ENCODE results near the gene CHRD.

CHRD gene

GRCh38 chr3:184423561-184423960, 43.7 kb downstream of the CHRD start:
- H3K27me3 ChIP-seq (ENCODE audit: control insufficient read depth in 1 of 2, insufficient read depth in 1 of 2, low read length in 2 of 2): peaks cover 19 to 26% of the 10 kb centered on the region in 2 experiments
- H3K18ac ChIP-seq (ENCODE audit: low read depth in 1 of 2, low read length in 2 of 2): no peak overlapping the region
- no peak overlapping the region for H4K91ac ChIP-seq (ENCODE audit: low read length)
- H3K4me2 ChIP-seq (ENCODE audit: low read length, poor library complexity, severe bottlenecking): no peak overlapping the region
- 94% methylated on average over 3 of the region's 3 CpGs for WGBS
- no peak overlapping the region for H2BK5ac ChIP-seq (ENCODE audit: low read depth, low read length, poor library complexity, severe bottlenecking)
- H2BK120ac ChIP-seq (ENCODE audit: low read depth, low read length): no peak overlapping the region
- H3K27ac ChIP-seq (ENCODE audit: low read length, poor library complexity, severe bottlenecking): no peak overlapping the region
- DNase-seq: no peak
- H4K8ac ChIP-seq (ENCODE audit: low read length): no peak overlapping the region
- H3K9me3 ChIP-seq (ENCODE audit: control insufficient read depth, low read length): peaks cover 5% of the 10 kb centered on the region
- no peaks in the 10 kb centered on the region for H3K79me1 ChIP-seq (replicated peaks; ENCODE audit: low read length, poor library complexity, severe bottlenecking)
- no peak overlapping the region for H2AK5ac ChIP-seq (ENCODE audit: low read length, severe bottlenecking)
- no peak overlapping the region for H2AFZ ChIP-seq (ENCODE audit: low read depth, low read length)
- H3K14ac ChIP-seq (ENCODE audit: low read length in 2 of 2): no peak overlapping the region
- H3K4me1 ChIP-seq (ENCODE audit: control insufficient read depth, insufficient read depth, low read depth, low read length): no peaks in the 10 kb centered on the region
- H3K4ac ChIP-seq (ENCODE audit: low read depth in 1 of 2, low read length in 2 of 2): no peak overlapping the region
- no peak overlapping the region for H2BK15ac ChIP-seq (ENCODE audit: low read depth, poor library complexity, severe bottlenecking)
- no peaks in the 10 kb centered on the region for H3K36me3 ChIP-seq (ENCODE audit: control insufficient read depth in 1 of 2, insufficient read depth in 2 of 2, low read depth in 1 of 2, low read length in 2 of 2)
- H2BK12ac ChIP-seq (ENCODE audit: low read length in 2 of 2): no peak overlapping the region
- no peak overlapping the region for H3K4me3 ChIP-seq (ENCODE audit: insufficient read depth in 1 of 2, low read depth in 1 of 2, low read length in 2 of 2)
- H3K23ac ChIP-seq (ENCODE audit: low read length in 2 of 2): no peak overlapping the region
- no peak overlapping the region for H3K9ac ChIP-seq (ENCODE audit: low read length)

GRCh38 chr3:184426691-184427141, 46.9 kb downstream of the CHRD start:
- H2AK5ac ChIP-seq (ENCODE audit: low read length, severe bottlenecking): no peak overlapping the region
- no peak overlapping the region for H3K4me2 ChIP-seq (ENCODE audit: low read length, poor library complexity, severe bottlenecking)
- H3K23ac ChIP-seq (ENCODE audit: low read length in 2 of 2): no peak overlapping the region
- H3K14ac ChIP-seq (ENCODE audit: low read length in 2 of 2): no peak overlapping the region
- H3K9me3 ChIP-seq (ENCODE audit: control insufficient read depth, low read length): peaks cover 5% of the 10 kb centered on the region
- H4K91ac ChIP-seq (ENCODE audit: low read length): no peak overlapping the region
- peaks cover 20 to 30% of the 10 kb centered on the region in 2 experiments for H3K27me3 ChIP-seq (ENCODE audit: control insufficient read depth in 1 of 2, insufficient read depth in 1 of 2, low read length in 2 of 2)
- H3K18ac ChIP-seq (ENCODE audit: low read depth in 1 of 2, low read length in 2 of 2): no peak overlapping the region
- no peak overlapping the region for H2BK120ac ChIP-seq (ENCODE audit: low read depth, low read length)
- no peaks in the 10 kb centered on the region for H3K79me1 ChIP-seq (replicated peaks; ENCODE audit: low read length, poor library complexity, severe bottlenecking)
- no peak overlapping the region for H2BK12ac ChIP-seq (ENCODE audit: low read length in 2 of 2)
- WGBS: 86% methylated on average over 12 of the region's 12 CpGs
- no peak overlapping the region for H3K4me3 ChIP-seq (ENCODE audit: insufficient read depth in 1 of 2, low read depth in 1 of 2, low read length in 2 of 2)
- no peak overlapping the region for H2BK15ac ChIP-seq (ENCODE audit: low read depth, poor library complexity, severe bottlenecking)
- no peaks in the 10 kb centered on the region for H3K4me1 ChIP-seq (ENCODE audit: control insufficient read depth, insufficient read depth, low read depth, low read length)
- no peak overlapping the region for H3K9ac ChIP-seq (ENCODE audit: low read length)
- H2AFZ ChIP-seq (ENCODE audit: low read depth, low read length): no peak overlapping the region
- no peaks in the 10 kb centered on the region for H3K36me3 ChIP-seq (ENCODE audit: control insufficient read depth in 1 of 2, insufficient read depth in 2 of 2, low read depth in 1 of 2, low read length in 2 of 2)
- H4K8ac ChIP-seq (ENCODE audit: low read length): no peak overlapping the region
- no peak overlapping the region for H3K27ac ChIP-seq (ENCODE audit: low read length, poor library complexity, severe bottlenecking)
- H2BK5ac ChIP-seq (ENCODE audit: low read depth, low read length, poor library complexity, severe bottlenecking): no peak overlapping the region
- no peak for DNase-seq
- H3K4ac ChIP-seq (ENCODE audit: low read depth in 1 of 2, low read length in 2 of 2): no peak overlapping the region

GRCh38 chr3:184428561-184429175, 48.8 kb downstream of the CHRD start:
- Histone ChIP-seq H3K18ac (ENCODE audit: low read depth in 1 of 2, low read length in 2 of 2) (no peak overlapping the region), H3K4me1 (ENCODE audit: control insufficient read depth, insufficient read depth, low read depth, low read length) (no peaks in the 10 kb centered on the region), H3K27me3 (ENCODE audit: control insufficient read depth in 1 of 2, insufficient read depth in 1 of 2, low read length in 2 of 2) (peaks cover 20 to 22% of the 10 kb centered on the region in 2 experiments), H3K9ac (ENCODE audit: low read length) (no peak overlapping the region), H4K91ac (ENCODE audit: low read length) (no peak overlapping the region), H2AFZ (ENCODE audit: low read depth, low read length) (no peak overlapping the region), H2BK120ac (ENCODE audit: low read depth, low read length) (no peak overlapping the region), H2AK5ac (ENCODE audit: low read length, severe bottlenecking) (no peak overlapping the region), H2BK15ac (ENCODE audit: low read depth, poor library complexity, severe bottlenecking) (no peak overlapping the region), H2BK5ac (ENCODE audit: low read depth, low read length, poor library complexity, severe bottlenecking) (no peak overlapping the region), H3K36me3 (ENCODE audit: control insufficient read depth in 1 of 2, insufficient read depth in 2 of 2, low read depth in 1 of 2, low read length in 2 of 2) (no peaks in the 10 kb centered on the region), H3K23ac (ENCODE audit: low read length in 2 of 2) (no peak overlapping the region), H4K8ac (ENCODE audit: low read length) (no peak overlapping the region), H3K4ac (ENCODE audit: low read depth in 1 of 2, low read length in 2 of 2) (no peak overlapping the region), H3K4me2 (ENCODE audit: low read length, poor library complexity, severe bottlenecking) (no peak overlapping the region), H2BK12ac (ENCODE audit: low read length in 2 of 2) (no peak overlapping the region), H3K79me1 (replicated peaks; ENCODE audit: low read length, poor library complexity, severe bottlenecking) (no peaks in the 10 kb centered on the region), H3K4me3 (ENCODE audit: insufficient read depth in 1 of 2, low read depth in 1 of 2, low read length in 2 of 2) (no peak overlapping the region), H3K9me3 (ENCODE audit: control insufficient read depth, low read length) (no peaks in the 10 kb centered on the region), H3K27ac (ENCODE audit: low read length, poor library complexity, severe bottlenecking) (no peak overlapping the region), H3K14ac (ENCODE audit: low read length in 2 of 2) (no peak overlapping the region)
- 90% methylated on average over 6 of the region's 6 CpGs for WGBS
- no peak for DNase-seq

GRCh38 chr3:184429786-184430185, 49.9 kb downstream of the CHRD start:
- 71% methylated on average over 4 of the region's 4 CpGs for WGBS
- Histone ChIP-seq H3K9ac (ENCODE audit: low read length) (no peak overlapping the region), H3K4me1 (ENCODE audit: control insufficient read depth, insufficient read depth, low read depth, low read length) (no peaks in the 10 kb centered on the region), H2AK5ac (ENCODE audit: low read length, severe bottlenecking) (no peak overlapping the region), H2BK12ac (ENCODE audit: low read length in 2 of 2) (no peak overlapping the region), H3K4ac (ENCODE audit: low read depth in 1 of 2, low read length in 2 of 2) (no peak overlapping the region), H4K8ac (ENCODE audit: low read length) (no peak overlapping the region), H3K23ac (ENCODE audit: low read length in 2 of 2) (no peak overlapping the region), H3K79me1 (replicated peaks; ENCODE audit: low read length, poor library complexity, severe bottlenecking) (no peaks in the 10 kb centered on the region), H4K91ac (ENCODE audit: low read length) (no peak overlapping the region), H3K9me3 (ENCODE audit: control insufficient read depth, low read length) (no peaks in the 10 kb centered on the region), H2BK5ac (ENCODE audit: low read depth, low read length, poor library complexity, severe bottlenecking) (no peak overlapping the region), H2BK15ac (ENCODE audit: low read depth, poor library complexity, severe bottlenecking) (no peak overlapping the region), H3K4me3 (ENCODE audit: insufficient read depth in 1 of 2, low read depth in 1 of 2, low read length in 2 of 2) (no peak overlapping the region), H3K36me3 (ENCODE audit: control insufficient read depth in 1 of 2, insufficient read depth in 2 of 2, low read depth in 1 of 2, low read length in 2 of 2) (no peaks in the 10 kb centered on the region), H3K14ac (ENCODE audit: low read length in 2 of 2) (no peak overlapping the region), H2BK120ac (ENCODE audit: low read depth, low read length) (no peak overlapping the region), H3K4me2 (ENCODE audit: low read length, poor library complexity, severe bottlenecking) (no peak overlapping the region), H3K27ac (ENCODE audit: low read length, poor library complexity, severe bottlenecking) (peak overlapping the region; percentile 20), H3K18ac (ENCODE audit: low read depth in 1 of 2, low read length in 2 of 2) (no peak overlapping the region), H3K27me3 (ENCODE audit: control insufficient read depth in 1 of 2, insufficient read depth in 1 of 2, low read length in 2 of 2) (peaks cover 20% of the 10 kb centered on the region in 2 experiments), H2AFZ (ENCODE audit: low read depth, low read length) (no peak overlapping the region)
- no peak for DNase-seq

Measured in mesenchymal stem cell (in vitro differentiated cells and primary cell).